ENCODE measurements around the gene DPYSL3.

The DPYSL3 gene

DNA sequence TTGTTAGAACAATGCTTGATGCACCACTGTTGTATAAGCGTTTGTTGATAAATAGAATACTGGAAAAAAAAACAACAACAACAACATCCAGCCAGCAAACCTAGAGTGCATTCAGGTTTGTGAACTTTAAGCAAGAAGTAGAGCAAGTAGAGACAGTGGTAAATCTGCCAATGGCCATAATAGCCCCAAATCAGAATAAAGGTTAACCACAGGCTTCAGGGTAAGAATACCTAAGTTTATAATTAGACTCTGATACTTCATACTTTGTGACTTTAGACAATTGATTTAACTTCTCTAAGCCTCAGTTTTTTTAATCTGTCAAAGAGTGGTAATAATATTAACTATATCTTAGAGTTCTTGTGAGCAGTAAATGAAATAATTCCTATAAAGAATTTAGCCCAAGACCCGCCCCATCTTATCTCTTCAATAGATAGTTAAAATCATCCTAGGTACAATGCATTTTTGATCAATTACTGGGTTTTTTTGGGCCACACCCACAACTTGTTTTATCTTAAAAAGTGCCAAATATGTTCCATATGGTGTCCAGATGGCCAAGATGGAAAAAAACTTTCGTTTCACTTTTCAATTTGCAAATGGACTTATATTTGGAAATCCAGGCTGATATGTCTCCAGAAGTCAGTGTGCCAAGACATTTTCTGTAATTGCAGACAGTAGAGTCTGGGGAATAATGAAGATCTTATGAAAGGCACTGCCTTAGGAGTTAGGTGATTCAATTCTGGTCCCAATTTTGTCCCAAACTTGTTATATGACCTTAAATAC is 24.5 kb upstream of the DPYSL3 start:
- no peak for DNase-seq
- H3K4me1 Mint-ChIP-seq (ENCODE audit: low read depth in 2 of 2), result no peaks in the 10 kb centered on the region
- peaks cover 11 to 28% of the 10 kb centered on the region in 2 donors for H3K27me3 Mint-ChIP-seq
- no peaks in the 10 kb centered on the region for H3K9me3 Mint-ChIP-seq
- no peak overlapping the region for H3K27ac Mint-ChIP-seq
- ATAC-seq (replicated peaks), result no peak
- no peak overlapping the region for H3K4me3 Mint-ChIP-seq
- H3K36me3 Mint-ChIP-seq (ENCODE audit: insufficient read depth), result no peaks in the 10 kb centered on the region

DNA sequence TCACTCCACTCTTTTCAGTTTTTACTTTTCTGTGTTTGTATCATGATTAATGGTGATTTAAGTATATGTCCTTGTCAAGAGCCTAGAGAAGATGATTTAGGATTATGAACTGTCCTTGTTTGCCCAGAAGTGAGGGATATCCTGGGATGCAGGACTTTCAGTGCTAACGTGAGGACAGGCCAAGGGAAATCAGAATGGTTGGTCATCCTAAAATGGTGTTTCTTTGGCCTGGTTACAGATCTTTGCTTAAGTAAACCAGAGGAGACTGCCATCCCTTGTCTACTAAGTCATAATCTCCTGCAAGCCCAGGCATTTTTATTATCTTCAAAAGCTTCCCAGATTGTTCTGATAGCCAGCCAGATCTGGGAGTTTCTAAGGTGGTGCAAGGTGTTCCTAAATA is 22.3 kb upstream of the DPYSL3 start:
- Mint-ChIP-seq H3K9me3 (no peaks in the 10 kb centered on the region), H3K36me3 (ENCODE audit: insufficient read depth) (no peaks in the 10 kb centered on the region), H3K27ac (no peak overlapping the region), H3K4me1 (ENCODE audit: low read depth in 2 of 2) (no peaks in the 10 kb centered on the region), H3K4me3 (no peak overlapping the region), H3K27me3 (peaks cover 0 to 30% of the 10 kb centered on the region in 2 donors)
- DNase-seq (no peak), ATAC-seq (replicated peaks) (no peak)

- Mint-ChIP-seq H3K9me3 (no peaks in the 10 kb centered on the region), H3K27ac (no peak overlapping the region), H3K4me3 (no peak overlapping the region), H3K27me3 (peaks cover 0 to 22% of the 10 kb centered on the region in 2 donors), H3K4me1 (ENCODE audit: low read depth in 2 of 2) (no peaks in the 10 kb centered on the region), H3K36me3 (ENCODE audit: insufficient read depth) (no peaks in the 10 kb centered on the region)
- DNase-seq (no peak), ATAC-seq (replicated peaks) (no peak)
Observed at GRCh38 chr5:147530530-147531389, 20.9 kb upstream of the DPYSL3 start.

- peaks cover 11 to 14% of the 10 kb centered on the region in 2 donors for H3K27me3 Mint-ChIP-seq
- H3K27ac Mint-ChIP-seq, result no peak overlapping the region
- H3K4me1 Mint-ChIP-seq (ENCODE audit: low read depth in 2 of 2), result no peaks in the 10 kb centered on the region
- ATAC-seq (replicated peaks) (no peak), DNase-seq (no peak)
- no peaks in the 10 kb centered on the region for H3K9me3 Mint-ChIP-seq
- H3K36me3 Mint-ChIP-seq (ENCODE audit: insufficient read depth), result no peaks in the 10 kb centered on the region
- H3K4me3 Mint-ChIP-seq, result no peak overlapping the region
Observed at GRCh38 chr5:147523069-147523468, 13.2 kb upstream of the DPYSL3 start.

- DNase-seq (no peak), ATAC-seq (replicated peaks) (no peak)
- Mint-ChIP-seq H3K4me1 (ENCODE audit: low read depth in 2 of 2) (no peaks in the 10 kb centered on the region), H3K4me3 (no peak overlapping the region), H3K27ac (no peak overlapping the region), H3K36me3 (ENCODE audit: insufficient read depth) (no peaks in the 10 kb centered on the region), H3K9me3 (no peaks in the 10 kb centered on the region), H3K27me3 (peaks cover 8 to 11% of the 10 kb centered on the region in 2 donors)
Observed at GRCh38 chr5:147522435-147522834, 12.6 kb upstream of the DPYSL3 start.

GRCh38 chr5:147520450-147520849 is 10.6 kb upstream of the DPYSL3 start:
- H3K27ac Mint-ChIP-seq, result no peak overlapping the region
- no peaks in the 10 kb centered on the region for H3K9me3 Mint-ChIP-seq
- peaks cover 7 to 11% of the 10 kb centered on the region in 2 donors for H3K27me3 Mint-ChIP-seq
- ATAC-seq (replicated peaks) (no peak), DNase-seq (no peak)
- no peak overlapping the region for H3K4me3 Mint-ChIP-seq
- no peaks in the 10 kb centered on the region for H3K36me3 Mint-ChIP-seq (ENCODE audit: insufficient read depth)
- H3K4me1 Mint-ChIP-seq (ENCODE audit: low read depth in 2 of 2), result no peaks in the 10 kb centered on the region

DNA sequence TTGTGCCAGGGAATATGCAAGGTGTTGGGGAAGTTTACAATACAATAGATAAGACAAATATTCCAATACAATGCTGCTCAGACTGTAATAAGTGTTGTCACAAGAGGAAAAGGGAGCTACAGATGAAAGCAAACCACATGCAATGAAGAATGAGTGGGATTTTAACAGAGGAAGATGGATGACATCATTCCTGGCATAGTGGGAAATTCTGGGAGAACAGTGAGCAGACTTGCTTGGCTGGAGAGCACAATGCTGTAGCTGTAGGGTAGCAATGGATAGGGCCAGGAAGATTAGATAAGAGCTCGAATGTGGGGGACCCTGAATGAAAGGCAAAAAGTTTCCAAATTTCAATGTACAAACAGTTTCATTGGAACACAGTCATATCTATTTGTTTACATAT is 9.5 kb upstream of the DPYSL3 start:
- no peaks in the 10 kb centered on the region for H3K36me3 Mint-ChIP-seq (ENCODE audit: insufficient read depth)
- ATAC-seq (replicated peaks), result no peak
- H3K27me3 Mint-ChIP-seq, result peaks cover 1 to 11% of the 10 kb centered on the region in 2 donors
- H3K4me3 Mint-ChIP-seq, result no peak overlapping the region
- H3K4me1 Mint-ChIP-seq (ENCODE audit: low read depth in 2 of 2), result no peaks in the 10 kb centered on the region
- no peak for DNase-seq
- H3K9me3 Mint-ChIP-seq, result no peaks in the 10 kb centered on the region
- H3K27ac Mint-ChIP-seq, result no peak overlapping the region

DNA sequence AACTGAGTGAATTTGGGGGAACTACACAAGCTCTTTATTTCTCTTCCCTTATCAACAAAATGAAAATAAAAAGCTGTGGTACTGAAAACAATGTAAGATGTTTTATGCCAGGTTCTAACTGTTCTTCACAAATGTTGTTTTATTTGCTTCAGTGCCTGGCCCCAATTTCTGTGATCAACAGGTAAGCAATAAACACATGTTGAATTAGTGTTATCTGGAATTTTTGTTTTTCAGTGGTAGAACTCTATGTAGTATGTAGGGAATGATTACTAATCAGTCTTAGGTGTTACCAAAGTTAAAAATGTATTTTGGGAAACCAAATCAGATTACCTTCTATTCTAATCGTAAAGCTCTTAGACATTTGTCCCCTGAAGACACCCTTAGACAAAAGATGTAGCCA is 7.5 kb upstream of the DPYSL3 start:
- Mint-ChIP-seq H3K36me3 (ENCODE audit: insufficient read depth) (no peaks in the 10 kb centered on the region), H3K27me3 (peaks cover 11 to 17% of the 10 kb centered on the region in 2 donors), H3K27ac (no peak overlapping the region), H3K4me3 (no peak overlapping the region), H3K4me1 (ENCODE audit: low read depth in 2 of 2) (no peaks in the 10 kb centered on the region), H3K9me3 (no peaks in the 10 kb centered on the region)
- DNase-seq (no peak), ATAC-seq (replicated peaks) (no peak)

DNA sequence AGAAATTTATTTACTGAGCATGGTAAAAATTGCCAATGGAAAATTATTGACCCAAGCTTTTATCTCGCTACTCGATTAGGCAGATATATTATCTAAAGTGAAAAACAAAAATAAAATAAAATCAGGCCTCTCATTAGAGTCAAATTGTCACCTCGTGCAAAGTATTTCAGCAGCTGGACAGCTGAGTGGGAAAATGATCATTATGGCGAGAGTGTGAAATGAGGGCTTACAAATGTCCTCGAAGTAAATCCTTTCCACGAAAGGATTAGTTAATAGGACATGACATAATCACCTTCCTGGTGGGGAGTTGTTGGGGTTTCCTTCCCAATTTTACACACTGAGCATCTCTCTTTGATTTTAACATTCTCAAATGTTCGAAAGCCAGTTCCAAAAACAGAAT is 5.4 kb upstream of the DPYSL3 start:
- H3K36me3 Mint-ChIP-seq (ENCODE audit: insufficient read depth), result no peaks in the 10 kb centered on the region
- no peak overlapping the region for H3K4me3 Mint-ChIP-seq
- DNase-seq, result no peak

DNA sequence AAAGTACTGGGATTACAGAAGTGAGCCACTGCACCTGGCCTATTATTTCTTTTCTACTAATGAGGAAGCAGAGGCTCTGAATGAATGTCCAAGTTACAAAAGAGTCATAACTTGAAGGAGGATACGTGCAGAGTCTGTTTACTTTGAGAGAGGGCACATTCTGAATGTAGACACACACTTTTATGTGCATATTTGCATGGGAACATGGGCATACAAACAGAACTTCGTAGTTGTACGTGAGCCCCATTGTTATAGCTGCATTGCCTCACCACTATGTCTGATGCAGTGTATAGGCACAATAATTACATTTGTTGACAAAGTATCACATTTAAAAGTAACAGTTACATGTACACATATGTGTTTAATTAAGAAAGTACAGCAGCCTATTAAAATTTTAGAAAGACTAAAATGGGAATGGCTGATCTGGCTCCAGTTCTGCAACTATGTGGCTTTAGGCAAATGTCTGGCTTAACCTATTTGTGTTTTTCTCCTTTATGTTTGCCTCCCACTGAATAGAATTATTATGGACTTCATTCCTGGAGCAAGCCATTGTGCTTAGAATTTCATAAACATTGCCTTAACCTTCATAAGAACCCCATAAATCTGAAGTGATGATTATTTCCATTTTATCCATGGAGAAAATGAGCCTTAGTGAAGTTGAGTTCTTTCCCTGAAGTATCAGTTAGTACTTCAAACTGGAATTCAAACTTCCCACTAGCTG is 3.0 kb upstream of the DPYSL3 start:
- Mint-ChIP-seq H3K4me1 (ENCODE audit: low read depth in 2 of 2) (peaks cover 0 to 6% of the 10 kb centered on the region in 2 donors), H3K27me3 (peaks cover 36 to 57% of the 10 kb centered on the region in 2 donors), H3K4me3 (no peak overlapping the region), H3K27ac (no peak overlapping the region), H3K36me3 (ENCODE audit: insufficient read depth) (no peaks in the 10 kb centered on the region), H3K9me3 (peaks cover 0 to 2% of the 10 kb centered on the region in 2 donors)
- no peak for ATAC-seq (replicated peaks)
- DNase-seq, result no peak

More for the DNA sequence above, 5.4 kb upstream of the DPYSL3 start:
- peaks cover 0 to 1% of the 10 kb centered on the region in 2 donors for H3K4me1 Mint-ChIP-seq (ENCODE audit: low read depth in 2 of 2)
- no peak overlapping the region for H3K27ac Mint-ChIP-seq
- no peaks in the 10 kb centered on the region for H3K9me3 Mint-ChIP-seq
- peaks cover 17 to 32% of the 10 kb centered on the region in 2 donors for H3K27me3 Mint-ChIP-seq
- no peak for ATAC-seq (replicated peaks)

DNA sequence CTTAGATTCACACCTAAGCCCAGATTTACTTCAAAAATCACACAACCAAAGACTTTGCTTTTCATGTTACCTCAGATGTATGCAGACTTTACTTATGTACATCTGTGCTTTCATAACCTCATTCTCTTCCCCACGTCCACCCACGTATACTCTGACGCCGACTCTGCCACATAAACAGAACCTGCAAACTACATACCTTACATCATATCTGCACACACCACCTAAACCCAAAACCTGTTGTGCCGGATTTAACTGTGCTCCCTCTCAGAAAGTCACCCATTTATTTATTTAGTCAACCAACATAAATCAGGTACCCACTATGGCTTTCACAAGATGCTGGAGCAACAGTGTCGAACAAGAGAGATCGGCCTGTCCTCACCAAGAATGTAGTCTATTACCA is 1.0 kb upstream of the DPYSL3 start:
- Mint-ChIP-seq H3K27me3 (peaks cover 42 to 65% of the 10 kb centered on the region in 2 donors), H3K4me1 (ENCODE audit: low read depth in 2 of 2) (peaks cover 0 to 6% of the 10 kb centered on the region in 2 donors), H3K9me3 (peaks cover 0 to 3% of the 10 kb centered on the region in 2 donors)

GRCh38 chr5:147509041-147509709 is 693 bp downstream of the DPYSL3 start:
- H3K36me3 Mint-ChIP-seq (ENCODE audit: insufficient read depth), result no peaks in the 10 kb centered on the region
- peaks cover 42 to 65% of the 10 kb centered on the region in 2 donors for H3K27me3 Mint-ChIP-seq
- no peak for DNase-seq
- H3K9me3 Mint-ChIP-seq, result peaks cover 0 to 3% of the 10 kb centered on the region in 2 donors
- peaks cover 0 to 6% of the 10 kb centered on the region in 2 donors for H3K4me1 Mint-ChIP-seq (ENCODE audit: low read depth in 2 of 2)
- H3K4me3 Mint-ChIP-seq, result no peak overlapping the region
- ATAC-seq (replicated peaks), result no peak
- H3K27ac Mint-ChIP-seq, result no peak overlapping the region

More for the DNA sequence above, 1.0 kb upstream of the DPYSL3 start:
- Mint-ChIP-seq H3K36me3 (ENCODE audit: insufficient read depth) (no peaks in the 10 kb centered on the region), H3K4me3 (no peak overlapping the region), H3K27ac (no peak overlapping the region)
- ATAC-seq (replicated peaks) (no peak), DNase-seq (no peak)

DNA sequence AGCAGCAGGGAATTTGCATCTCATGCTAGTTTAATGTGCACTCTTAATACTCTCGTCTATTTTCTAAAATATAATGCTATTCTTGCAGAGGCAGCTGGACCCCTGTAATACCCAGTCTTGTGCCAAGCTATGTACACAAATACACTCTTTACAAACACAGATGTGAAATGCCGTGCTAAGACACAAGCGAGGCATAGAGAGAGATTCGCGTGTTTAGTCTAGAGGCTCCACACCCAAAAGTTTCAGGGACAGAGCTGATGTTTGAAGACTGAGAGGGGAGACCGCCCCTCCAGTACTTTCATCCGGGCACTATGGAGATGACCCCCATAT is 1.2 kb downstream of the DPYSL3 start:
- H3K36me3 Mint-ChIP-seq (ENCODE audit: insufficient read depth), result no peaks in the 10 kb centered on the region
- peaks cover 38 to 63% of the 10 kb centered on the region in 2 donors for H3K27me3 Mint-ChIP-seq
- no peak overlapping the region for H3K4me3 Mint-ChIP-seq
- peaks cover 0 to 6% of the 10 kb centered on the region in 2 donors for H3K4me1 Mint-ChIP-seq (ENCODE audit: low read depth in 2 of 2)
- ATAC-seq (replicated peaks), result no peak
- peaks cover 0 to 3% of the 10 kb centered on the region in 2 donors for H3K9me3 Mint-ChIP-seq
- no peak for DNase-seq
- no peak overlapping the region for H3K27ac Mint-ChIP-seq
